HG03095 (cell line): ENCODE measurements around the gene FCN1.
"Not testable (repeated sequence)": the region's sequence is repeated elsewhere in the genome, so short reads cannot be mapped to it uniquely, and the experiment has no call there.

Experiments used
- ATAC-seq: cut with Tn5 transposase; IDR thresholded peaks from one replicate; pipeline ENCODE4 v1.9.1; 2021; ENCODE audit warnings: moderate library complexity; ENCODE audit not compliant: unreplicated experiment

The FCN1 gene

DNA sequence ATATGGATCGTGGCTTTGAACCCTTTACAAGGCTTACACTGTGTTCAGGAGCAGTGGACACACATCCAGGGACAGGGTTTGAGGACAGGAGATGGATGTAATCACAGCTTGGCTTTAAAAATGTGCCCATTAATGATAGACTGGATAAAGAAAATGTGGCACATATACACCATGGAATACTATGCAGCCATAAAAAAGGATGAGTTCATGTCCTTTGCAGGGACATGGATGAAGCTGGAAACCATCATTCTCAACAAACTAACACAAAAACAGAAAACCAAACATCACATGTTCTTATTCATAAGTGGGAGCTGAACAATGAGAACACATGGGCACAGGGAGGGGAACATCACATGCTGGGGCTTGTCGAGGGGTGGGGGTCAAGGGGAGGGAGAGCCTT is 60.3 kb downstream of the FCN1 start:
- not testable (repeated sequence) for ATAC-seq

GRCh38 chr9:134855900-134856377 is 61.8 kb downstream of the FCN1 start:
- ATAC-seq, result no peak
